ENCODE results near the gene BTG2.

BTG2 gene

GRCh38 chr1:203281851-203282661, 23.3 kb upstream of the BTG2 start:
- Histone ChIP-seq H3K4me3 (no peak overlapping the region), H3K27me3 (ENCODE audit: low read depth) (no peaks in the 10 kb centered on the region), H3K4me1 (peaks cover under 1% of the 10 kb centered on the region; the same call in 1 of the 2 replicates), H3K9me3 (no peaks in the 10 kb centered on the region), H3K36me3 (replicated peaks) (no peaks in the 10 kb centered on the region)
- DNase-seq (ENCODE audit: low spot score in 2 of 2) = no peak
- in situ Hi-C loops (cut with MboI; ENCODE audit: low sequenced_read_pairs) = no loop called here

- no peak overlapping the region for H3K4me3 ChIP-seq
- peaks cover 5% of the 10 kb centered on the region; the same call in 1 of the 2 replicates for H3K4me1 ChIP-seq
Observed at GRCh38 chr1:203282720-203283542, 22.4 kb upstream of the BTG2 start.

GRCh38 chr1:203283597-203283996, 21.7 kb upstream of the BTG2 start:
- Histone ChIP-seq H3K36me3 (replicated peaks) (no peaks in the 10 kb centered on the region), H3K4me1 (peaks cover 5% of the 10 kb centered on the region; the same call in 1 of the 2 replicates), H3K4me3 (no peak overlapping the region), H3K9me3 (no peaks in the 10 kb centered on the region), H3K27me3 (ENCODE audit: low read depth) (no peaks in the 10 kb centered on the region)
- in situ Hi-C loops (cut with MboI; ENCODE audit: low sequenced_read_pairs) = no loop called here
- no peak for DNase-seq (ENCODE audit: low spot score in 2 of 2)

More at GRCh38 chr1:203282720-203283542, 22.4 kb upstream of the BTG2 start:
- no peaks in the 10 kb centered on the region for H3K27me3 ChIP-seq (ENCODE audit: low read depth)
- DNase-seq (ENCODE audit: low spot score in 2 of 2) = no peak
- H3K9me3 ChIP-seq = no peaks in the 10 kb centered on the region
- in situ Hi-C loops (cut with MboI; ENCODE audit: low sequenced_read_pairs) = no loop called here
- H3K36me3 ChIP-seq (replicated peaks) = no peaks in the 10 kb centered on the region

GRCh38 chr1:203284411-203285123, 20.8 kb upstream of the BTG2 start:
- in situ Hi-C loops (cut with MboI; ENCODE audit: low sequenced_read_pairs) = no loop called here
- Histone ChIP-seq H3K9me3 (no peaks in the 10 kb centered on the region), H3K36me3 (replicated peaks) (no peaks in the 10 kb centered on the region), H3K27me3 (ENCODE audit: low read depth) (no peaks in the 10 kb centered on the region), H3K4me3 (no peak overlapping the region), H3K4me1 (peaks cover 5% of the 10 kb centered on the region; the same call in 1 of the 2 replicates)
- no peak for DNase-seq (ENCODE audit: low spot score in 2 of 2)

- Histone ChIP-seq H3K4me3 (no peak overlapping the region), H3K9me3 (no peaks in the 10 kb centered on the region), H3K27me3 (ENCODE audit: low read depth) (no peaks in the 10 kb centered on the region), H3K36me3 (replicated peaks) (no peaks in the 10 kb centered on the region), H3K4me1 (peaks cover 21% of the 10 kb centered on the region)
- no peak for DNase-seq (ENCODE audit: low spot score in 2 of 2)
- in situ Hi-C loops (cut with MboI; ENCODE audit: low sequenced_read_pairs) = no loop called here
Observed at GRCh38 chr1:203286161-203286984, 18.9 kb upstream of the BTG2 start.

GRCh38 chr1:203287109-203287893, 18.0 kb upstream of the BTG2 start:
- DNase-seq (ENCODE audit: low spot score in 2 of 2) = peak in 1 of 2 experiments; percentile 33
- in situ Hi-C loops (cut with MboI; ENCODE audit: low sequenced_read_pairs) = no loop called here
- Histone ChIP-seq H3K4me3 (no peak overlapping the region), H3K36me3 (replicated peaks) (no peaks in the 10 kb centered on the region), H3K27me3 (ENCODE audit: low read depth) (no peaks in the 10 kb centered on the region), H3K9me3 (no peaks in the 10 kb centered on the region), H3K4me1 (peaks cover 22% of the 10 kb centered on the region)

GRCh38 chr1:203287898-203288297, 17.4 kb upstream of the BTG2 start:
- Histone ChIP-seq H3K36me3 (replicated peaks) (no peaks in the 10 kb centered on the region), H3K4me3 (no peak overlapping the region), H3K27me3 (ENCODE audit: low read depth) (no peaks in the 10 kb centered on the region), H3K9me3 (no peaks in the 10 kb centered on the region), H3K4me1 (peaks cover 22% of the 10 kb centered on the region)
- in situ Hi-C loops (cut with MboI; ENCODE audit: low sequenced_read_pairs) = no loop called here
- no peak for DNase-seq (ENCODE audit: low spot score in 2 of 2)

- in situ Hi-C loops (cut with MboI; ENCODE audit: low sequenced_read_pairs) = no loop called here
- Histone ChIP-seq H3K27me3 (ENCODE audit: low read depth) (no peaks in the 10 kb centered on the region), H3K4me1 (peaks cover 22% of the 10 kb centered on the region), H3K36me3 (replicated peaks) (no peaks in the 10 kb centered on the region), H3K4me3 (no peak overlapping the region), H3K9me3 (no peaks in the 10 kb centered on the region)
- no peak for DNase-seq (ENCODE audit: low spot score in 2 of 2)
Observed at GRCh38 chr1:203288400-203288799, 16.9 kb upstream of the BTG2 start.

GRCh38 chr1:203289281-203289981, 15.9 kb upstream of the BTG2 start:
- no peak for DNase-seq (ENCODE audit: low spot score in 2 of 2)
- Histone ChIP-seq H3K4me1 (peaks cover 22% of the 10 kb centered on the region), H3K4me3 (no peak overlapping the region), H3K36me3 (replicated peaks) (no peaks in the 10 kb centered on the region), H3K27me3 (ENCODE audit: low read depth) (no peaks in the 10 kb centered on the region), H3K9me3 (no peaks in the 10 kb centered on the region)
- in situ Hi-C loops (cut with MboI; ENCODE audit: low sequenced_read_pairs) = no loop called here

GRCh38 chr1:203289982-203290260, 15.4 kb upstream of the BTG2 start:
- H3K27me3 ChIP-seq (ENCODE audit: low read depth) = no peaks in the 10 kb centered on the region
- in situ Hi-C loops (cut with MboI; ENCODE audit: low sequenced_read_pairs) = no loop called here
- no peaks in the 10 kb centered on the region for H3K9me3 ChIP-seq
- no peaks in the 10 kb centered on the region for H3K36me3 ChIP-seq (replicated peaks)
- no peak for DNase-seq (ENCODE audit: low spot score in 2 of 2)
- H3K4me1 ChIP-seq = peaks cover 22% of the 10 kb centered on the region
- H3K4me3 ChIP-seq = no peak overlapping the region

- in situ Hi-C loops (cut with MboI; ENCODE audit: low sequenced_read_pairs) = no loop called here
- peak; percentile 78 to 93 for DNase-seq (ENCODE audit: low spot score in 2 of 2)
- H3K36me3 ChIP-seq (replicated peaks) = no peaks in the 10 kb centered on the region
- no peaks in the 10 kb centered on the region for H3K27me3 ChIP-seq (ENCODE audit: low read depth)
- H3K9me3 ChIP-seq = no peaks in the 10 kb centered on the region
- H3K4me3 ChIP-seq = no peak overlapping the region
- H3K4me1 ChIP-seq = peaks cover 22% of the 10 kb centered on the region
Observed at GRCh38 chr1:203290261-203291089, 14.8 kb upstream of the BTG2 start.
